OCI-LY7 (cell line): ENCODE data around the gene LMO2.

Source experiments
- EZH2phosphoT487 ChIP-seq: fragments of 200-600 bp; sonication (generic); IDR thresholded peaks from 2 replicates; pipeline ENCODE4 v1.6.1; 2018; ENCODE audit warnings: low read depth, borderline replicate concordance, mild to moderate bottlenecking, mixed run types, antibody characterized with exemption, low read length, moderate library complexity, mixed read lengths
- TF ChIP-seq, protein P1 (sequence below): fragments of 200-600 bp; sonication (generic); conservative IDR thresholded peaks from 2 replicates; pipeline ENCODE4 v1.5.1; 2014; ENCODE audit warnings: mild to moderate bottlenecking, antibody characterized with exemption, low read length, moderate library complexity, mixed read lengths

DNA sequence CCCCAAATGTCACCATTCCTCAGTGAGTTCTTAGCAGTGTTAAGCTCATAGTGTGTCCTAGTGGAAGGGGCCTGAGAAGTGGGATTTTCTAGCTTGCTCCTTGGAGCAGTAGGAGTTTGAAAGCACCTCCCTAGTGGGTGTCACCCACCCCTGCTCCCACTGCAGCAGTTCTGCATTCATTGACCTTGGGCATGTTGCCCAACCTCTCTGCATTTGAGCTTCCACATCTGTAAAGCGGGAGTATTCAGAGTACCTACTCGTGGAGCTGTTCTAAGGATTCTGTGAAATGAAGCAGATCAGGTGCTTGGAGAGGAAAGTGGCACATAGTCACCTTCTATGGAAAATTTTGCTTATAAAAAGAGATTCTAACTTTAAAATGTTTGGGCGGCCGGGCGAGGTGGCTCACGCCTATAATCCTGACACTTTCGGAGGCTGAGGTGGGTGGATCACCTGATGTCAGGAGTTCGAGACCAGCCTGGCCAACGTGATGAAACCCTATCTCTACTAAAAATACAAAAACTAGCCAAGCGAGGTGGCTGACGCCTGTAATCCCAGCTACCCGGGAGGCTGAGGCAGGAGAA, 16.9 kb downstream of the LMO2 start:
- TF ChIP-seq, protein P1, sequence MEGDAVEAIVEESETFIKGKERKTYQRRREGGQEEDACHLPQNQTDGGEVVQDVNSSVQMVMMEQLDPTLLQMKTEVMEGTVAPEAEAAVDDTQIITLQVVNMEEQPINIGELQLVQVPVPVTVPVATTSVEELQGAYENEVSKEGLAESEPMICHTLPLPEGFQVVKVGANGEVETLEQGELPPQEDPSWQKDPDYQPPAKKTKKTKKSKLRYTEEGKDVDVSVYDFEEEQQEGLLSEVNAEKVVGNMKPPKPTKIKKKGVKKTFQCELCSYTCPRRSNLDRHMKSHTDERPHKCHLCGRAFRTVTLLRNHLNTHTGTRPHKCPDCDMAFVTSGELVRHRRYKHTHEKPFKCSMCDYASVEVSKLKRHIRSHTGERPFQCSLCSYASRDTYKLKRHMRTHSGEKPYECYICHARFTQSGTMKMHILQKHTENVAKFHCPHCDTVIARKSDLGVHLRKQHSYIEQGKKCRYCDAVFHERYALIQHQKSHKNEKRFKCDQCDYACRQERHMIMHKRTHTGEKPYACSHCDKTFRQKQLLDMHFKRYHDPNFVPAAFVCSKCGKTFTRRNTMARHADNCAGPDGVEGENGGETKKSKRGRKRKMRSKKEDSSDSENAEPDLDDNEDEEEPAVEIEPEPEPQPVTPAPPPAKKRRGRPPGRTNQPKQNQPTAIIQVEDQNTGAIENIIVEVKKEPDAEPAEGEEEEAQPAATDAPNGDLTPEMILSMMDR, result no peak
- no peak for TF ChIP-seq EZH2phosphoT487
